NCI-H446 (cell line): Measurements from ENCODE around the gene CCDC182.
A peak's percentile ranks its signal among the peaks of the same experiment; 100 is the strongest.

ENCODE experiments used
- DNase-seq, 2 experiments: peaks; one replicate each; lab custom pipeline; 2025; lab: John Stamatoyannopoulos, UW

The CCDC182 gene

DNA sequence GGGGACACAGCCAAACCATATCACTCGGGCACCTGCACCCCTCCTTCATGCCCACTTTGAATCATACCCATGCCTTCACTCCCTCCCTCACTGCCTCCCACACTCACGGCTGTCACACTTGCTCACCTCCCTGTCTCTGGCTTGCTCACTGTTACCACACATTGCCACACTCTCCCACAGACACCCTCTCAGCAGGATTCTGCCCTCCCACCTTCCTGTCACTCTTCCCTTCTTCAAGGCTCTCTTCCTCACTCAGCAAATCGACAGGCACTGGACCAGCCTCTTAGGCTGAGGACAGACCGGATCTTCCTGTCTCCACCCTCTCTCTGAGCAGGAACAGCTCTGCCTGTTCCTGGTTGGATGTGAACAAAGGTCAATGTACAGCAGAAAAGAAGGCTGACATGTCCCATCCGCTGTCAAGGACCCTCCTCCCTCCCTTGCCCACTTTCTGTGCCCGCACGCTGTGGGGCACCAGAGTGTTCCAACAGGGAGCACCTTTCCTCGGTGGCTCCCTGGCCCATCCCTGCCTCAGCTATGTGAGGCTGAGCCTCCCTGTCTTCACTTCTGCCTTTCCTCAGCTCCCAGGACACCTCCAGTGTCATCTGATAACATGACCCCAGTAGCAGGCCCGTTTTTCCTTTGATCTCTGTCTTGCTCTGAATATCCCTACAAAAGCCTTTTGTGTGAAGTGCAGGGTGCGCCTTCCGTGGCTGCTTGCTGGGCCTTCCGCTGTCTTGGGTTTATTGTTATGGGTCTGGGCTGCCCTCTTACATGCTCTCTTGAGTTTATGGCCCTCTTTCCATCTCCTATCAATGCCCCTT lies 47.0 kb downstream of the CCDC182 start:
- no peak for DNase-seq

DNA sequence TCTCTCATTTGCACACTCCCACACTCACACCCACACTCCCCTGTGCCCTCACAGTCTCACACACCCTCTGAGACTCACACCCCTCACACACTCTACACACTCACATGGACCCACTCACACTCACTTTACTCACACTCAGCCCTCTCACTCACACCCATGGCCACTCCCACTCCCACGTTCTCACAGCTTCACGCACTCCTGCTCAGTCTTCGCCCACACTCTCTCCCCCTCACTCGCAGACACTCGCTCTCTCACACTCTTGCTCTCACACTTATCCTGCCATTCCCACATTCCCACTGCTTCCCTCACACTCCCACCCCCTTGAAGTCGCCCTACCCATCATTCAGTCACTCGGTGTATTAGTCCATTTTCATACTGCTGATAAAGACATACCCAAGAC lies 47.9 kb downstream of the CCDC182 start:
- DNase-seq, result no peak

DNA sequence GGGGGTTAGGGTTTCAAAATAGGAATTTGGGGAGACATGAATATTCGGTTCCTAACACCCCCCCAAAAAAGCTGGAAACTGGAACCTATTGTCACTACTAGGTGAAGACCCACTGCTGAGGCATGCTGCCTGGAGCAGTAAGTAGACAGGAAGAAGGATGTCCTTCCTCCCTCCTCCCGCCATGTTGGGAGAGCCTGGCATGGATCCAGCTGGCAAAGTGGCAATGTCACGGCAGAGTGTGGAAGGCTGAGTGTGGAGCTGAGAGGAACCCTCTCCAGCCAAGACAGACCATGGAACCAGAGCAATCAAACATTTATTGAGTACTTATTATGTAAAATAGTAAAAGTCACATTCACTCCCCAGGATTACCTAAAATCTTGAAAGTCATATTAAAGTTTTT lies 49.0 kb downstream of the CCDC182 start:
- DNase-seq, result peak in 1 of 2 experiments; percentile 10
